ENCODE measurements around the gene SPEG. TPM values are rescaled to one million over a fixed set of nuclear protein-coding genes. Genes with fewer than 3 reads are reported as not detected.
A peak's percentile ranks its signal among the peaks of the same experiment; 100 is the strongest.

Gene SPEG
- total RNA-seq, 1 donor from 2014 or later = 5.6 TPM

- Histone ChIP-seq H3K4me3 (peak overlapping the region; percentile 53), H3K9me3 (ENCODE audit: low read depth) (no peaks in the 10 kb centered on the region), H3K79me2 (ENCODE audit: low read depth) (no peaks in the 10 kb centered on the region), H3F3A (ENCODE audit: low read depth) (no peaks in the 10 kb centered on the region), H3K4me2 (peak overlapping the region; percentile 88), H3K4me1 (peaks cover 5% of the 10 kb centered on the region), H3K9ac (no peak overlapping the region), H3K27ac (no peak overlapping the region), H3K27me3 (peaks cover 15% of the 10 kb centered on the region), H4K20me1 (ENCODE audit: low read depth) (no peaks in the 10 kb centered on the region), H3K36me3 (no peaks in the 10 kb centered on the region), H2AFZ (replicated peaks) (peak overlapping the region; percentile 67)
- H3K27me3 Mint-ChIP-seq (ENCODE audit: insufficient read depth, low read depth) = peaks cover 4% of the 10 kb centered on the region
- peaks cover 24% of the 10 kb centered on the region for H3K4me1 Mint-ChIP-seq
- H3K9me3 Mint-ChIP-seq = peaks cover under 1% of the 10 kb centered on the region
- peaks cover 3% of the 10 kb centered on the region for H3K36me3 Mint-ChIP-seq
- peak; percentile 85 for DNase-seq (ENCODE audit: low spot score)
- H3K27ac Mint-ChIP-seq = peak overlapping the region; percentile 29
- TF ChIP-seq CTCF (IDR thresholded peaks at IDR 0.05) = no peak
- TF ChIP-seq EZH2phosphoT487 (IDR thresholded peaks at IDR 0.05) = no peak
- TF ChIP-seq EZH2 (IDR thresholded peaks at IDR 0.05) = no peak
- H3K4me3 Mint-ChIP-seq = peak overlapping the region; percentile 78
Observed at GRCh38 chr2:219476652-219477151, 42.1 kb downstream of the SPEG start.

- DNase-seq (ENCODE audit: low spot score) = no peak
- H3K4me3 ChIP-seq = peak overlapping the region; percentile 53
- peaks cover 7% of the 10 kb centered on the region for H3K27me3 Mint-ChIP-seq (ENCODE audit: insufficient read depth, low read depth)
Observed at GRCh38 chr2:219477179-219477578, 42.5 kb downstream of the SPEG start.

GRCh38 chr2:219477815-219478214, 43.2 kb downstream of the SPEG start:
- Histone ChIP-seq H3K4me2 (no peak overlapping the region), H3K9me3 (ENCODE audit: low read depth) (no peaks in the 10 kb centered on the region), H3K36me3 (no peaks in the 10 kb centered on the region)

More at GRCh38 chr2:219477179-219477578, 42.5 kb downstream of the SPEG start:
- Histone ChIP-seq H3F3A (ENCODE audit: low read depth) (no peaks in the 10 kb centered on the region), H3K4me1 (peaks cover 5% of the 10 kb centered on the region), H3K9ac (no peak overlapping the region), H3K36me3 (no peaks in the 10 kb centered on the region), H4K20me1 (ENCODE audit: low read depth) (no peaks in the 10 kb centered on the region), H3K79me2 (ENCODE audit: low read depth) (no peaks in the 10 kb centered on the region), H3K27ac (no peak overlapping the region), H2AFZ (replicated peaks) (peak overlapping the region; percentile 67), H3K27me3 (peaks cover 19% of the 10 kb centered on the region), H3K4me2 (peak overlapping the region; percentile 88), H3K9me3 (ENCODE audit: low read depth) (no peaks in the 10 kb centered on the region)
- no peaks in the 10 kb centered on the region for H3K9me3 Mint-ChIP-seq
- peak overlapping the region; percentile 29 for H3K27ac Mint-ChIP-seq
- no peak for TF ChIP-seq EZH2 (IDR thresholded peaks at IDR 0.05)
- TF ChIP-seq EZH2phosphoT487 (IDR thresholded peaks at IDR 0.05) = no peak
- no peak for TF ChIP-seq CTCF (IDR thresholded peaks at IDR 0.05)
- H3K36me3 Mint-ChIP-seq = peaks cover 3% of the 10 kb centered on the region
- peak overlapping the region; percentile 78 for H3K4me3 Mint-ChIP-seq
- H3K4me1 Mint-ChIP-seq = peaks cover 28% of the 10 kb centered on the region

More at GRCh38 chr2:219477815-219478214, 43.2 kb downstream of the SPEG start:
- H3K27me3 Mint-ChIP-seq (ENCODE audit: insufficient read depth, low read depth) = peaks cover 13% of the 10 kb centered on the region
- peaks cover 5% of the 10 kb centered on the region for H3K4me1 ChIP-seq
- peaks cover 5% of the 10 kb centered on the region for H4K20me1 ChIP-seq (ENCODE audit: low read depth)
- DNase-seq (ENCODE audit: low spot score) = no peak
- H3K79me2 ChIP-seq (ENCODE audit: low read depth) = no peaks in the 10 kb centered on the region
- no peaks in the 10 kb centered on the region for H3K9me3 Mint-ChIP-seq
- H2AFZ ChIP-seq (replicated peaks) = no peak overlapping the region
- TF ChIP-seq EZH2phosphoT487 (IDR thresholded peaks at IDR 0.05) (no peak), CTCF (IDR thresholded peaks at IDR 0.05) (no peak), EZH2 (IDR thresholded peaks at IDR 0.05) (no peak)
- peaks cover 3% of the 10 kb centered on the region for H3K36me3 Mint-ChIP-seq
- no peak overlapping the region for H3K4me3 ChIP-seq
- H3K27me3 ChIP-seq = peaks cover 26% of the 10 kb centered on the region
- H3K9ac ChIP-seq = no peak overlapping the region
- H3K4me3 Mint-ChIP-seq = no peak overlapping the region
- no peaks in the 10 kb centered on the region for H3F3A ChIP-seq (ENCODE audit: low read depth)
- H3K4me1 Mint-ChIP-seq = peaks cover 28% of the 10 kb centered on the region
- no peak overlapping the region for H3K27ac ChIP-seq
- H3K27ac Mint-ChIP-seq = no peak overlapping the region

Data from neural progenitor cell (in vitro differentiated cells).